Suprapubic skin (tissue), 4 donors: Measurements from ENCODE around the gene CLIP4.

Experiments
- POLR2A ChIP-seq, 2 donors: fragments of 450-650 bp; IDR thresholded peaks; one replicate each; pipeline ENCODE4 v1.6.1; 2017; ENCODE audit warnings: antibody characterized with exemption in 2 of 2, mild to moderate bottlenecking in 2 of 2, moderate library complexity in 2 of 2
- POLR2AphosphoS5 ChIP-seq, 3 donors: sonication (generic); formaldehyde crosslinking; IDR thresholded peaks; one replicate each; pipeline ENCODE4 v1.6.1; 2017; ENCODE audit warnings: antibody characterized with exemption in 3 of 3

DNA sequence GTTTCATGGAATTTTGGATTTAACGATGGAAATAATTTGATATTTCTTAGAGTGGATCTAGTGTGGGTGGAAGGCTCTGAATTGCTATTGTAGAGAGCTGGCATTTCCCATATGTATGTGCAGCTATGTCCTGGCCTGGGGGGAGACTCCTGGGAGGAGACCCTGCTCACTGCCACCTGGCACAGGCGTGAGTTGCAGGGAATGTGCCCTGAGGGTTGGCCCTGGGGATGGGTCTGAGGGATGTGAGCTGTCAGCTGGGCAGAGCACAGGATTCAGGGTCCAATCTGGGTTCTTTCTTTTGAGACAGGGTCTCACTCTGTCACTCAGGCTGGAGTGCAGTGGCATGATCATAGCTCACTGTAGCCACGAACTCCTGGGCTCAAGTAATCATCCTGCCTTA lies 120.2 kb downstream of the CLIP4 start:
- TF ChIP-seq POLR2AphosphoS5 (IDR thresholded peaks at IDR 0.05) (no peak), POLR2A (IDR thresholded peaks at IDR 0.05) (no peak)
